HG02970 (cell line): ENCODE data around the gene GIMAP1.

Experiments
- ATAC-seq: cut with Tn5 transposase; IDR thresholded peaks from one replicate; pipeline ENCODE4 v1.9.1; 2021; ENCODE audit warnings: mild to moderate bottlenecking, moderate library complexity, moderate number of reproducible peaks; ENCODE audit not compliant: unreplicated experiment, low FRiP score

The GIMAP1 gene

DNA sequence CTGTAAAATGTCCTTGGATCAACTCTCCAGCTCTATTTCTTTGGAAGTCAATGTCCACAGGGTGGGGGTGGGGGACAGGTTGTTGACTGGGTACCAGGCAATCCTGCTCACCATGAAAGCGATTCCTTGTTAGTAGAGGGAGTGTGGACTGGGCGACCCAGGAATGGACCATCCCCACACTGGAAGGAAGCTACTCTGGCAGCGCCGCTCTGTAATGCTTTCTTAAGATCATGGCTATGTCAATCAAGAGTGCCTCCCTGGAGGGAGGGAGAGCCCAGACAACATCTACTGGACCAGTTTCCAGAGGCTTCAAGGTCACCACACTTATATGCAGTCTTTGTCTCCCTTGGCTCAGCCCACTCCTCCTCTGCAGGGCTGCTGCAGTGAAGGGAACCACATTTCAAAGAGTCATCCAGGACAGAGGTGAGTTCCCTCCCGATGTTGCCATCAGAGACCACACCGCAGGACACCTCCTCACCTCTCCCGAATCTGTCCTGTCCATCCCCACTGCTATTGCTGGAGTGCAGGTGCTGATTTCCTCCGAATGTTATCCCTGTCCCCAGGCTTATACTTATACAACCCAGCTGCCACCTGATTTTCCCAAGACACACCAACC, 27.7 kb downstream of the GIMAP1 start:
- no peak for ATAC-seq

DNA sequence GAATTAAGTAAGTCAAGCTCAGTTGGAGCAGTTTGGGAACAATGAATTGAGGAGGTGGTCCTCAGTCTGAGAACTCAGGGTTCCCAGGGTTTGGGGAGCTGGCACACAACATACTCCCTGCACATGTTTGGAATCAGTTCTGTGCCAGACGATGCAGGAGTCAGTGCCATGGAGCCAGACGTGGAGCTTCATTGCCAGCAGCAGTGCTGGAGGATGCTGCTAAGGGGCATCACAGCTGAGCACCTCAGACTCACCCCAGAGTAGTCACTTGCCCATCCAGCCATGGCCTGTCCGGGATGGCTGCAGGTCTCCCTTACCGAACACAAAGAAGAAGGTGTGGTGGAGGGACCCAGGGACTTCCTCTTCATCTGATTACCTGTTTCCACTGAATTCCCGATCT, 28.7 kb downstream of the GIMAP1 start:
- ATAC-seq = no peak

DNA sequence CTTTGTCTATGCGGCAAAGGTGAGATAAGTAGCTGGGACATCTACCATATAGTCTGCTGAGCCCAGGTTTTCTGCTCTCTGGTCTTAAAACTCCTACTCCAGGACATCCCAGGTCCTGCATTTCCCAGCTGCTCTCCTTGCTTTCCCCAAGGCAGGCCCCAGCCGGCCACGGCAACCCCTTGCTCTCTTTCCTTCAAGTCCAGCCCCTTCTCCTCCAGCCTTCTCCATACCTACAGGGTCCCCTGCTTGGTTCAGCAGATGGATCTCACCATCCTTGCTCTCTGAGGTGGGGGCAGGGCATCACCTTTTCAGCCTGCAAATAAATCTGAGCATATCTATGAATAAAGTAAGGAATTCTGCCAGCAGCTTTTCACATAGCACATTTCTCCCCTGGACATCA, 29.5 kb downstream of the GIMAP1 start:
- ATAC-seq = no peak

DNA sequence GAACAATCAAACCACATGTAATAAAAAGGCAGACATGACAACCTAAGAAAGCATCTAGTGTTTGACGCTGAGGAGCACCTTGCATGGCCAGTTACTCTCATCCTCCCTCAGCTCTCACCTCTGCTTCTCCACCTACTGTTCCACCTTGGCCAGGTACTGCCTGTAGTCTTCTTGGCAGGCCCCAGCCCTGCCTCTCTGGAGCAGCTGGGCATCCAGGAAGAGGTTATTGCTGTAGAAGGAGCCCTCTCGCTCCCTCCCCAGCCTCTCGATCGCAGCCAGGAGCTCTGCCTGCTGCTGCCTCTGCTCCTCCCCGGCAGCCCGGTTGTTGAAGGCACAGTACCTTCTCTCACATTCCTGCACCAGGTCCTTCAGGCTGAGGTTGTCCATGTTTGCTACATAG, 30.5 kb downstream of the GIMAP1 start:
- ATAC-seq = no peak

DNA sequence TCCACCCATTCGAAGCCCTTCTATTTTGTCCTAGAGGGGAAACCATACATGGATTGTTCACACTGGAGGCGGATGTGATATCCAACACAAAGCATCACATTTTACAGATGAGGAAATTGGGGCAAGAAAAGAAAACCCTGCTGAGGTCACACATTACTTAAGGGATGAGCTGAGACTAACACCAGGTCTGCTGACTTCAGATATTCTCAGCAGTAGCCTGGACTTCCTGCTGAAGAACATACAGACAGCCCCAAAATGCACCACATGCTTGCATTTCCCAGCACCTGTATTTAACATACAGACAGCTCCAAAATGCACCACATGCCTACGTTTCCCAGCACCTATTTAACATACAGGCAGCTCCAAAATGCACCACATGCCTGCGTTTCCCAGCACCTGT, 32.0 kb downstream of the GIMAP1 start:
- no peak for ATAC-seq

DNA sequence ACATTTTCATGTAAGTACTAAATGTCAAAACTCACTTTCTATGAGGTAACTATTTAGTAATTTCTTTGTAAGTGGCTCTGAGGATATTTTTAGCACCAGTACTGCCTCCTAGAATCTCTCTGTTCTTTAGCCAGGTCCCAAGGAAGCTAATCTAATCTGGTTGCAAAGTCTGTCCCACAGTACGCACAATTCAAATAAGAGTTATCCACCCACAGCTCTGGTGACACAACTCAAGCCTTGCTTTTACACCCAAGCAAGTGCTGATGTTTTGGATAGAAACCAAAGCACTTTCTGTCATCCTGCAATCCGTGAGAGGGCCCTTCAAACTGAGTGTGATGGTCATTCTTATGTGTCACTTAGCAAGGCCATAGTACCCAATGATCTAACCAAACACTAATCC, 35.3 kb downstream of the GIMAP1 start:
- no peak for ATAC-seq

DNA sequence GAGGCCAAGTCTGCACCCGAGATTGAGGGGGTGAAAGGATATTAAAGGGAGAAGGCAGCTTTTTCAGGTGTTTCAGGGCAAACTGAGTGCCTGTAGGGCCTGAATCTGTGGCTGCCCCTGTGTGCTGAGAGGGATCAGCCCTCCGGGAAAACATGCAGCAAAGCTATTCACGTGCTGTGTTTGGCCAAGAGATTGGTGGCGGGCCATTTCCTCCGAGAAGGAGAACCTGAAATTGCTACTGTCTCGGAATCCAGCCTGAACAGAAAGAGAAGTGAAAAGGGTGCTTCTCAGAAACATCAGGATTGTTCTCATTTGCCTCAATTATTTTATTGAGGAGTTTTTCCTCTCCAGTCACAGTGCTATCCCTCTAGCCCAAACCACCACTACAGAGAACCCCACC, 36.8 kb downstream of the GIMAP1 start:
- no peak for ATAC-seq

DNA sequence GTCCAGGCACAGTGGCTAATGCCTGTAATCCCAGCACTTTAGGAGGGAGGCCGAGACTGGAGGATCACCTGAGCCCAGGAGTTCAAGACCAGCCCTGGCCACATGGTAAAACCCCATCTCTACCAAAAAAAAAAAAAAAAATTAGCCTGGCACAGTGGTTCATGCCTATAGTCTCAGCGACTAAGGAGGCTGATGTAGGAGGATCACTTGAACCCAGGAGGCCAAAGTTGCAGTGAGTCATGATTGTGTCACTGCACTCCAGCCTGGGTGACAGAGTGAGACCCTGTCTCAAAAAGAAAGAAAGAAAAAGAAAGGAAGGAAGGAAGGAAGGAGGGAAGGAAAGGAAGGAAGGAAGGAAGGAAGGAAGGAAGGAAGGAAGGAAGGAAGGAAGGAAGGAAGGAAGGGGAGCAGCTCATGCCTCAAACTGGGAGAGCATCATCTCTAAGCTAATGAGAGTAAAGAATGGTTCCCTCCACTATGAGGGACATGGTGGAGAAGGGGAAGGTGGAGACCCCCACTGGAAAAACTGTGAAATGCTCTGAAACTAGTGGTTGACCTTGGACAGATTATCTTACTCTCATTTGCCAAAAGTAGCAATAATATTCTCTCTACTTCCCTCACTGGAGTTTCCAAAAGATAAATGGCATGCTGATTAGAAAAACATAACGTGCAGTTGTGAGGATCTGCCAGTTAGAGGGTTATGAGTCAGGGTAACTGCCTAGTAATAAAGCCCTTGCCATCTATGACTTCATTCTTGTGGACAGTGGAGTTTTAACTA, 37.6 kb downstream of the GIMAP1 start:
- ATAC-seq = no peak

DNA sequence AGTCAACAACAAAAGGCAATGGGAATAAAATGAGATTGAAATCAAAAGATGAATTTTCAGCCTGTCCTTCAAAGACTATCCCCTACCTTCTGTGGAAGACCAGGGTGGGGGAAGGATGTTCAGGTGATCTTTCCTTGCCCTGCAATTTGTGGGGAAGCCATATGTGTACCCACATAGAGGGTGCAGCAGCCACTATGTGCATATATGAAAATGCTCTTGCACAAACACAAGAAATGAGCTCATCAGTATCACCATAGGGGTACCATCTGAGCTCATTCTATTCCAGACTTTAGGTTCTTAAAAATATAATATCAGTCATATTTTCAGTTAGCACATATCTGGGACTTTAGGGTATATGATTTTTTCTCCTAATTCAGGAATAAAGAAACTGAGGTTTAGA, 38.5 kb downstream of the GIMAP1 start:
- ATAC-seq = no peak

DNA sequence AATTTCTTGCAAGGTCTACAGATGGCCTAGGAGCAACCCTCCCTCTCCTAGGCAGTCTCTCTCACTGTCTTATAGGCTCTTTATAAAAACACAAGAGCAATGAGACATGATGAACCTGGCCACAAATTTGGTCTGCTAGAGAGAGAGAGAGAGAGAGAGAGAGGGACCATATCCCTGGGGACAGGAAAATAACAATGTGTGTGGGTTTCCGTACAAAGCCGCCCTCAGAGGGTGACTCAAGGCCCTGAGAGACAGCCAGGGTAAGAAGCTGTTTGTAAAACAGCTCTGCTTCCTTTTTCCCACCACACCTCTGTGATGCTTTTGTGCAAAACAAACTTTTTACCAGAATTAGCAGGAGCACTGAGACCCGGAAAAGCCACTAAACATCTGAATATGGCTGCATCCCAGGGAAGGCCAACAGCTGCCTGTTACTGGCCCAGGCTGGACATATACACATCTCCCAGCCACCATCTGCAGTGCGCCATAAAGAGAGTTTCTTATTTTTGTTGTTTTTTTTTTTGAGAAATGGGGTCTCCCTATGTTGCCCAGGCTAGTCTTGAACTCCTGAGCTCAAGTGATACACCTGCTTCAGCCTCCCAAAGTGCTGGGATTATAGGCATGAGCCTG, 39.2 kb downstream of the GIMAP1 start:
- ATAC-seq = no peak

DNA sequence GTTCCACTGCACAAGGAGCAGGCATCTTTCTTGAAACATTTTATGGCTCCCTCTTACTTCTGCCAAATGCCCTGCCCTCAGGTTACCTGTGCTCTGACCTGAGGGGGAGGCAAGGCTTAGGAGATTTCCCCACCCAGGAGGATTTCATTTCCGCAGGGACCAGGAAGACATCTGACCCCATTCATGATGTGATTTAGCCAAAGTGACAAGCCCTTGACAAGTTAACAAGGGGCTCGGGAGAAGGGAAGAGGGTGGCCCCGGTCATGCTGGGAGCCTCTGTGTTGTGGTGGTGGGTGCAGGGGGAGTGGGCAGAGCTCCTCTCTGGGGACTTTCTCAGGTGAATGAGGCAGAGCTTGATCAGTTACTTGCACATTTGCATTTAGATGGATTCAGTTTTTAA, 39.8 kb downstream of the GIMAP1 start:
- no peak for ATAC-seq

DNA sequence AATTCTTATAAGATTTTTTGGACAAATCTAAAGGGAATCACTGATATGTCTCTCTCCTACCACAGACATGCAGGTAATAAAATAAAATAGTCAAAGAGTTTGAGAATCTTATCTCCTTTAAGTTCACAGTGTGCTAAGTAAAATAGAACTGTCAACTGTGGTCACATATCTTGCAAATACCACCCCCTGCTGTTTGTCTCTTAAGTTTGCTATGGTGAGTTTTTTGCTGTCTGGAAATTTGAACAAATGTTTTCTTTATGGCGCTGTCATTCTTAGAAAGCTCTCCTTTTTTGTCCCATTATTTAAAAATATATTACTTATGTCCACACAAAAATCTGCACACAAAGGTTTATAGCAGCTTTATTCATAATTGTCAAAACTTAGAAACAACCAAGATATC, 40.4 kb downstream of the GIMAP1 start:
- ATAC-seq = no peak

DNA sequence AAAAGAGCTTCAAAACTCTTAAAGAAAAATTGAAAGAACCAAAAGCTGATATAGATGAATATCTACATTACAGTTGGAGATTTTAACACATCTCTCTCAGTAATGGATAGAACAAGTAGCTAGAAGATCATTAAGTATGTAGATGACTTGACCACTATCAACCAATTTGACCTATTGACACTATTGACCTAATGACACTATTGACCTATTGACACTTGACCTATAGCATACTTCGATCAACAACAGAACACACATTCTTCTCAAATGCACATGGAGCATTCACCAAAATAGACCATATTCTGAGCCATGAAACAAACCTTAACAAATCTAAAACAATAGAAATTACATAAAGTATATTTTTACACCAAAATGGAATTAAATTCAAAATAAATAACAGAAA, 43.1 kb downstream of the GIMAP1 start:
- no peak for ATAC-seq

DNA sequence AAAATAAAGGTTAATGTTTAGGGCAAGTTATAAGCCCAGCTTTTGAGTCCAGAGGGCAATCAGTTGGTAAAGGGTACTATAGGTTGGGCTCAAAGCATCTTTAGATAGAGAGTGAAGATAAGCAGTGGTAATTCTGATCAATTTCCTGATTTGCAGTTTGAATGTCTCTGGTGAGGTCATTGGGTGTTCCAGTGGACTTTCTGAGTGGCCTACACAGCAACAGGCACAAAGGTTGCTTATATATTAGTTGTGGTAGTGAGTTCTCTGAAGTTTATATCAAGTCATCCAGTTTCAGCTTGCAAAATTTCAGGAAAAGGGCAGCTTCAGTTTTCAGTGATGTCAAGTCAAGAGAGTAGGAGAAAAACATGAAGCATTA, 49.9 kb downstream of the GIMAP1 start:
- ATAC-seq = no peak

DNA sequence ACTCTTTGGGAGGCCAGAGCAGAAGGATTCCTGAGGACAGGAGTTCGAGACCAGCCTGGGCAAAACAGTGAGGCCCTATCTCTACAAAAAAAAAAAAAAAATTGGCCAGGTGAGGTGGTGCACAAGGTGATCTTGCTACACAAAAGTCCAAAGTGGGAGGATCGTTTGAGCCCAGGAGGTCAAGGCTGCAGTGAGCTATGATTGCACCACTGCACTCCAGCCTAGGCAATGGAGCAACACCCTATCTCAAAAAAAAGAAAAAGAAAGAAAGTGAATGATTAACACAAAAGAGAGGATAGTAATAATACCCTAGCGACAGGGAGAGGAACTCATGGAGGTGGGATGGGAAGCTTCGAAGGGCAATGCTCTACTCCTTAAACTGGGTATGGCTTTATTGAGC, 53.4 kb downstream of the GIMAP1 start:
- no peak for ATAC-seq
